ENCODE results near the gene HOXA5. TPM values are rescaled to one million over a fixed set of nuclear protein-coding genes. Genes with fewer than 3 reads are reported as not detected.
A peak's percentile ranks its signal among the peaks of the same experiment; 100 is the strongest.

Gene HOXA5
- total RNA-seq, 2 donors from 2014 or later: 9.6 to 18.7 TPM

- Histone ChIP-seq H3K4me3 (peak overlapping the region; percentile 55), H3K27ac (peak overlapping the region; percentile 97), H3K27me3 (no peaks in the 10 kb centered on the region), H3K9me3 (no peaks in the 10 kb centered on the region), H3K36me3 (no peaks in the 10 kb centered on the region), H3K9ac (ENCODE audit: low read depth in 2 of 2, low read length in 2 of 2) (peak overlapping the region; percentile 86 to 100), H3K4me1 (peaks cover 23% of the 10 kb centered on the region)
- TF ChIP-seq CTCF (IDR thresholded peaks at IDR 0.05): no peak
- intact Hi-C loops (cut with DNase I): no loop called here
- DNase-seq: peak; percentile 36
These were observed 8.0 kb upstream of the HOXA5 start for GRCh38 chr7:27151341-27151930.

GRCh38 chr7:27150568-27151340 is 7.3 kb upstream of the HOXA5 start:
- peak; percentile 95 for TF ChIP-seq CTCF (IDR thresholded peaks at IDR 0.05)
- Histone ChIP-seq H3K27me3 (no peaks in the 10 kb centered on the region), H3K9me3 (no peaks in the 10 kb centered on the region), H3K4me1 (peaks cover 24% of the 10 kb centered on the region), H3K36me3 (no peaks in the 10 kb centered on the region), H3K4me3 (peak overlapping the region; percentile 55), H3K27ac (peak overlapping the region; percentile 97), H3K9ac (ENCODE audit: low read depth in 2 of 2, low read length in 2 of 2) (peak overlapping the region; percentile 86 to 100)
- DNase-seq: peak; percentile 81
- intact Hi-C loops (cut with DNase I): no loop called here

GRCh38 chr7:27149842-27150567 is 6.5 kb upstream of the HOXA5 start:
- peak; percentile 49 for DNase-seq
- intact Hi-C loops (cut with DNase I): no loop called here
- H3K4me1 ChIP-seq: peaks cover 20% of the 10 kb centered on the region

GRCh38 chr7:27148756-27149641 is 5.5 kb upstream of the HOXA5 start:
- H3K9me3 ChIP-seq: no peaks in the 10 kb centered on the region
- peak overlapping the region; percentile 97 for H3K27ac ChIP-seq
- no peaks in the 10 kb centered on the region for H3K36me3 ChIP-seq
- DNase-seq: peak; percentile 76
- peak overlapping the region; percentile 78 to 100 for H3K9ac ChIP-seq (ENCODE audit: low read depth in 2 of 2, low read length in 2 of 2)
- no peak for TF ChIP-seq CTCF (IDR thresholded peaks at IDR 0.05)
- peak overlapping the region; percentile 47 for H3K4me3 ChIP-seq
- H3K4me1 ChIP-seq: peaks cover 17% of the 10 kb centered on the region
- H3K27me3 ChIP-seq: no peaks in the 10 kb centered on the region
- intact Hi-C loops (cut with DNase I): no loop called here

More at GRCh38 chr7:27149842-27150567, 6.5 kb upstream of the HOXA5 start:
- no peaks in the 10 kb centered on the region for H3K27me3 ChIP-seq
- TF ChIP-seq CTCF (IDR thresholded peaks at IDR 0.05): no peak
- peak overlapping the region; percentile 86 to 100 for H3K9ac ChIP-seq (ENCODE audit: low read depth in 2 of 2, low read length in 2 of 2)
- H3K9me3 ChIP-seq: no peaks in the 10 kb centered on the region
- H3K4me3 ChIP-seq: peak overlapping the region; percentile 55
- peak overlapping the region; percentile 97 for H3K27ac ChIP-seq
- H3K36me3 ChIP-seq: no peaks in the 10 kb centered on the region

Data from colonic mucosa (tissue), 4 donors.